ENCODE measurements around the gene KIF14.
A peak's percentile ranks its signal among the peaks of the same experiment; 100 is the strongest.

GRCh38 chr1:200620273-200621131 lies at the start of gene KIF14:
- TF ChIP-seq POLR2A (IDR thresholded peaks at IDR 0.05) (no peak), EP300 (IDR thresholded peaks at IDR 0.05) (peak in 1 of 2 donors; percentile 55)
- TF ChIP-seq, protein P1, sequence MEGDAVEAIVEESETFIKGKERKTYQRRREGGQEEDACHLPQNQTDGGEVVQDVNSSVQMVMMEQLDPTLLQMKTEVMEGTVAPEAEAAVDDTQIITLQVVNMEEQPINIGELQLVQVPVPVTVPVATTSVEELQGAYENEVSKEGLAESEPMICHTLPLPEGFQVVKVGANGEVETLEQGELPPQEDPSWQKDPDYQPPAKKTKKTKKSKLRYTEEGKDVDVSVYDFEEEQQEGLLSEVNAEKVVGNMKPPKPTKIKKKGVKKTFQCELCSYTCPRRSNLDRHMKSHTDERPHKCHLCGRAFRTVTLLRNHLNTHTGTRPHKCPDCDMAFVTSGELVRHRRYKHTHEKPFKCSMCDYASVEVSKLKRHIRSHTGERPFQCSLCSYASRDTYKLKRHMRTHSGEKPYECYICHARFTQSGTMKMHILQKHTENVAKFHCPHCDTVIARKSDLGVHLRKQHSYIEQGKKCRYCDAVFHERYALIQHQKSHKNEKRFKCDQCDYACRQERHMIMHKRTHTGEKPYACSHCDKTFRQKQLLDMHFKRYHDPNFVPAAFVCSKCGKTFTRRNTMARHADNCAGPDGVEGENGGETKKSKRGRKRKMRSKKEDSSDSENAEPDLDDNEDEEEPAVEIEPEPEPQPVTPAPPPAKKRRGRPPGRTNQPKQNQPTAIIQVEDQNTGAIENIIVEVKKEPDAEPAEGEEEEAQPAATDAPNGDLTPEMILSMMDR (IDR thresholded peaks at IDR 0.05), result no peak

Data from tibial nerve (tissue), 4 donors.